GM12892 (cell line): ENCODE measurements around the gene VWF.

Source experiments
- DNase-seq: peaks from one replicate; pipeline ENCODE4 v3.0.0; 2011; ENCODE audit not compliant: insufficient read length
- FAIRE-seq: peaks from 2 replicates; lab custom pipeline; 2011; peaks lifted over from hg19 to GRCh38; lab: Jason Lieb, UNC
- POLR2A ChIP-seq: IDR thresholded peaks from 2 replicates; pipeline ENCODE4 v1.6.1; 2011; ENCODE audit warnings: low read depth, low read length, control low read depth
- POLR2AphosphoS5 ChIP-seq: IDR thresholded peaks from 2 replicates; pipeline ENCODE4 v1.6.1; 2011; ENCODE audit warnings: low read depth, low read length, control low read depth
- TAF1 ChIP-seq: IDR thresholded peaks from 2 replicates; pipeline ENCODE4 v1.6.1; 2011; ENCODE audit warnings: low read depth, mild to moderate bottlenecking, control low read depth, low read length, borderline replicate concordance

The VWF gene

GRCh38 chr12:5997260-5997659, 127.2 kb downstream of the VWF start:
- FAIRE-seq (no peak), DNase-seq (no peak)
- TF ChIP-seq POLR2AphosphoS5 (no peak), POLR2A (no peak), TAF1 (no peak)

- DNase-seq (no peak), FAIRE-seq (no peak)
- TF ChIP-seq POLR2A (no peak), TAF1 (no peak), POLR2AphosphoS5 (no peak)
Observed at GRCh38 chr12:5996459-5996858, 128.0 kb downstream of the VWF start.

- FAIRE-seq (no peak), DNase-seq (no peak)
- TF ChIP-seq TAF1 (no peak), POLR2A (no peak)
Observed at GRCh38 chr12:5989621-5990020, 134.8 kb downstream of the VWF start.

GRCh38 chr12:5988659-5989116, 135.8 kb downstream of the VWF start:
- peak; percentile 88 for FAIRE-seq
- no peak for TF ChIP-seq TAF1
- TF ChIP-seq POLR2AphosphoS5, result no peak
- no peak for TF ChIP-seq POLR2A
- DNase-seq, result peak; percentile 61

GRCh38 chr12:5988088-5988487, 136.4 kb downstream of the VWF start:
- no peak for FAIRE-seq
- TF ChIP-seq POLR2A (no peak), TAF1 (no peak), POLR2AphosphoS5 (no peak)
- DNase-seq, result no peak

- DNase-seq, result no peak
- no peak for FAIRE-seq
- no peak for TF ChIP-seq TAF1
- no peak for TF ChIP-seq POLR2A
- TF ChIP-seq POLR2AphosphoS5, result no peak
Observed at GRCh38 chr12:5987573-5987972, 136.9 kb downstream of the VWF start.

GRCh38 chr12:5985471-5985870, 139.0 kb downstream of the VWF start:
- TF ChIP-seq POLR2A, result no peak
- no peak for TF ChIP-seq TAF1
- TF ChIP-seq POLR2AphosphoS5, result no peak
- FAIRE-seq (no peak), DNase-seq (no peak)

- FAIRE-seq, result no peak
- no peak for TF ChIP-seq POLR2AphosphoS5
- no peak for TF ChIP-seq POLR2A
- no peak for TF ChIP-seq TAF1
- no peak for DNase-seq
Observed at GRCh38 chr12:5984873-5985272, 139.6 kb downstream of the VWF start.

GRCh38 chr12:5982106-5982505, 142.4 kb downstream of the VWF start:
- TF ChIP-seq TAF1 (no peak), POLR2AphosphoS5 (no peak), POLR2A (no peak)
- FAIRE-seq (no peak), DNase-seq (no peak)

GRCh38 chr12:5977556-5977955, 146.9 kb downstream of the VWF start:
- FAIRE-seq, result no peak
- TF ChIP-seq POLR2A (no peak), POLR2AphosphoS5 (no peak), TAF1 (no peak)
- DNase-seq, result no peak

- DNase-seq, result no peak
- no peak for TF ChIP-seq POLR2A
- no peak for TF ChIP-seq POLR2AphosphoS5
- TF ChIP-seq TAF1, result no peak
- no peak for FAIRE-seq
Observed at GRCh38 chr12:5976711-5977110, 147.8 kb downstream of the VWF start.

- no peak for DNase-seq
- no peak for TF ChIP-seq POLR2A
- FAIRE-seq, result no peak
Observed at GRCh38 chr12:5976196-5976595, 148.3 kb downstream of the VWF start.
